HepG2 (cell line): ENCODE results near the gene GAL3ST1. TPM values are rescaled to one million over a fixed set of nuclear protein-coding genes. Genes with fewer than 3 reads are reported as not detected.

Source experiments
- AKNA ChIP-seq: sonication (generic); formaldehyde crosslinking; IDR thresholded peaks from 2 replicates; pipeline ENCODE4 v1.4.0; 2020; ENCODE audit warnings: missing genetic modification reagents, borderline replicate concordance
- BATF2 ChIP-seq: sonication (generic); formaldehyde crosslinking; IDR thresholded peaks from 2 replicates; pipeline ENCODE4 v1.8.0; 2022; ENCODE audit warnings: mild to moderate bottlenecking, missing genetic modification reagents, moderate library complexity
- GABPB1 ChIP-seq: IDR thresholded peaks from 2 replicates; pipeline ENCODE4 v1.6.1; 2016; ENCODE audit warnings: mild to moderate bottlenecking, missing genetic modification reagents, moderate library complexity, missing compliant biosample characterization
- KLF11 ChIP-seq: IDR thresholded peaks from 2 replicates; pipeline ENCODE4 v1.6.1; 2016; ENCODE audit warnings: missing compliant biosample characterization
- NCOR1 ChIP-seq: fragments of 200-600 bp; sonication (generic); IDR thresholded peaks from 2 replicates; pipeline ENCODE4 v1.7.0; 2017; ENCODE audit warnings: antibody characterized with exemption, low read length, borderline replicate concordance
- PITX1 ChIP-seq: sonication (generic); formaldehyde crosslinking; IDR thresholded peaks from 2 replicates; pipeline ENCODE4 v1.5.1; 2020; ENCODE audit warnings: mild to moderate bottlenecking, missing genetic modification reagents
- SPEN ChIP-seq: sonication (generic); formaldehyde crosslinking; IDR thresholded peaks from 2 replicates; pipeline ENCODE4 v1.5.1; 2020; ENCODE audit warnings: low read depth, mild to moderate bottlenecking, missing genetic modification reagents
- USF2 ChIP-seq, 2 experiments: sonication (generic) in 1 of 2; formaldehyde crosslinking in 1 of 2; IDR thresholded peaks; 2 replicates each; pipeline versions ENCODE4 v1.5.1 to v1.6.1; 2011 to 2020; ENCODE audit warnings: borderline replicate concordance in 1 of 2, low read depth in 1 of 2, low read length in 1 of 2, mild to moderate bottlenecking in 1 of 2, missing genetic modification reagents in 1 of 2, moderate library complexity in 1 of 2
- ZFX ChIP-seq: sonication (generic); formaldehyde crosslinking; IDR thresholded peaks from 2 replicates; pipeline ENCODE4 v1.4.0; 2020; ENCODE audit warnings: mild to moderate bottlenecking, low read depth, missing genetic modification reagents, moderate library complexity
- ZNF564 ChIP-seq: sonication (generic); formaldehyde crosslinking; IDR thresholded peaks from 2 replicates; pipeline ENCODE4 v1.8.1; 2023; ENCODE audit warnings: mild to moderate bottlenecking, missing genetic modification reagents
- ZNF672 ChIP-seq: sonication (generic); formaldehyde crosslinking; IDR thresholded peaks from 2 replicates; pipeline ENCODE4 v1.8.1; 2022; ENCODE audit warnings: missing genetic modification reagents
- ZNF737 ChIP-seq: sonication (generic); formaldehyde crosslinking; IDR thresholded peaks from 2 replicates; pipeline ENCODE4 v1.5.0; 2020; ENCODE audit warnings: missing genetic modification reagents, mild to moderate bottlenecking, borderline replicate concordance
- ZNF788 ChIP-seq: sonication (generic); formaldehyde crosslinking; IDR thresholded peaks from 2 replicates; pipeline ENCODE4 v1.5.0; 2020; ENCODE audit warnings: mild to moderate bottlenecking, missing genetic modification reagents, borderline replicate concordance
- ZSCAN21 ChIP-seq: sonication (generic); formaldehyde crosslinking; IDR thresholded peaks from 2 replicates; pipeline ENCODE4 v1.8.0; 2022; ENCODE audit warnings: mild to moderate bottlenecking, missing genetic modification reagents, moderate library complexity, borderline replicate concordance
- polyA plus RNA-seq, 8 experiments: library from polyadenylated mRNA; depleted of rRNA in 3 of 8; stranded (reverse) in 7 of 8; unstranded in 1 of 8; fragments of >200 nt; fragmentation: Illumina TruSeq in 4 of 8; extraction: Trizol in 4 of 8; gene quantifications; 2 replicates each; pipeline versions ENCODE4 v1.2.1 to v1.2.3, GENCODE V29; 2011 to 2016; ENCODE audit warnings: low read depth in 4 of 8, missing spikeins in 1 of 8, mixed read lengths in 1 of 8; ENCODE audit not compliant: insufficient read depth in 1 of 8
- total RNA-seq, 5 experiments: library from RNA; depleted of rRNA; stranded (reverse); fragments of >200 nt; fragmentation: Illumina TruSeq; extraction: Trizol; gene quantifications; 2 replicates each; pipeline ENCODE4 v1.2.3, GENCODE V29; 2016; ENCODE audit warnings: low read depth in 1 of 5
- TF ChIP-seq, protein P1 (sequence below): sonication (generic); formaldehyde crosslinking; IDR thresholded peaks from 2 replicates; pipeline ENCODE4 v1.4.0; 2020; ENCODE audit warnings: missing genetic modification reagents, borderline replicate concordance
- TF ChIP-seq, protein P2 (sequence below): sonication (generic); formaldehyde crosslinking; IDR thresholded peaks from 2 replicates; pipeline ENCODE4 v1.9.0; 2022; ENCODE audit warnings: missing genetic modification reagents, mild to moderate bottlenecking, borderline replicate concordance

GAL3ST1 gene
- total and polyA plus RNA-seq, 2 of the 13 experiments (the other 11 are each of a cell fraction or from before 2014, with no cell fraction given), result 4.4 to 14.7 TPM

DNA sequence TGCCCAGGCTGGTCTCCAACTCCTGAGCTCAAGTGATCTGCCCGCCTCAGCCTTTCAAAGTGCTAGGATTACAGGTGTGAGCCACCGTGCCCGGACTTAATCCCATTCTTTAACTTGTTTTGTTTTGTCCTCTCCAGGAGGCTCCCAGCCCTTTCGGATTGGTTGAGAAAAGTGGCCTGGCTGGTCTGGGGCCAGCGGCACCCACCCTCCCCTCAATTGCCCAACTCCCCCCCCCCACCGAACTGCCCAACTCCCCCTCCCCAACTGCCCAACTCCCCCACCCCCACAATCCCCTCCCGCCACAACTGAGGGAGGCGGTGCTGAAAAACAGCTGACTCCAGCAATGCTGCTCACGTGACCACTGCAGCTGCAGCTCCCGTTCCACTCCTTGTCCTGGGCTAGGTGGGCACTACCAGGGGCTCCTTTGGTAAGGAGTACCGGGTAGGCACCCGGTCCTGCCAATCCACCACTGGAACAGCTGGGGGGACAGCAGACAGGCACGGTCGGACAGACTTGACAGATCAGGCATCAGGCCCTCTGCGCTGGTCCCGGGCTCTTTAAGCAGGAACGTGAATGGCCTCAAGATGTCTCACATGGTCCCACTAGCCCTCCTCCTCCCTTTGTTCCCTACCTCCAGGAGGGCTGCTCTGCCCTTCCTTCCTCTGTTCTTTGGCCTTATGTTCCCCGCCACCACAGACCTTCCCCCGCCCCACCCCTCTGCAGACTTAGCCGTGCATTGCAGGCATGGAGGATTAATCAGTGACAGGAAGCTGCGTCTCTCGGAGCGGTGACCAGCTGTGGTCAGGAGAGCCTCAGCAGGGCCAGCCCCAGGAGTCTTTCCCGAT lies 32.2 kb upstream of the GAL3ST1 start, which contains the start of gene TCN2 (continued):
- TF ChIP-seq, protein P1, sequence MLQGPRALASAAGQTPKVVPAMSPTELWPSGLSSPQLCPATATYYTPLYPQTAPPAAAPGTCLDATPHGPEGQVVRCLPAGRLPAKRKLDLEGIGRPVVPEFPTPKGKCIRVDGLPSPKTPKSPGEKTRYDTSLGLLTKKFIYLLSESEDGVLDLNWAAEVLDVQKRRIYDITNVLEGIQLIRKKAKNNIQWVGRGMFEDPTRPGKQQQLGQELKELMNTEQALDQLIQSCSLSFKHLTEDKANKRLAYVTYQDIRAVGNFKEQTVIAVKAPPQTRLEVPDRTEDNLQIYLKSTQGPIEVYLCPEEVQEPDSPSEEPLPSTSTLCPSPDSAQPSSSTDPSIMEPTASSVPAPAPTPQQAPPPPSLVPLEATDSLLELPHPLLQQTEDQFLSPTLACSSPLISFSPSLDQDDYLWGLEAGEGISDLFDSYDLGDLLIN, result no peak
- TF ChIP-seq ZNF737 (no peak), BATF2 (no peak), ZFX (CRISPR knock-in tag) (peak; percentile 64), ZNF788 (CRISPR knock-in tag) (0 out of 2 replicates have a peak, but pooled peaks have one; percentile 18), PITX1 (CRISPR knock-in tag) (peak; percentile 71), GABPB1 (CRISPR knock-in tag) (peak; percentile 30; the same call in 1 of the 2 replicates), KLF11 (CRISPR knock-in tag) (no peak), ZNF564 (CRISPR knock-in tag) (no peak), AKNA (CRISPR knock-in tag) (no peak), USF2 (IDR thresholded peaks at IDR 0.05; ENCODE audit: low read depth, low read length) (peak; percentile 71), USF2 (CRISPR knock-in tag; IDR thresholded peaks at IDR 0.05; ENCODE audit: borderline replicate concordance) (peak; percentile 79; the same call in 1 of the 2 replicates), SPEN (CRISPR knock-in tag) (peak; percentile 5; the same call in 1 of the 2 replicates), ZSCAN21 (CRISPR knock-in tag) (peak; percentile 30; the same call in 1 of the 2 replicates), ZNF672 (no peak), NCOR1 (no peak)
- TF ChIP-seq, protein P2, sequence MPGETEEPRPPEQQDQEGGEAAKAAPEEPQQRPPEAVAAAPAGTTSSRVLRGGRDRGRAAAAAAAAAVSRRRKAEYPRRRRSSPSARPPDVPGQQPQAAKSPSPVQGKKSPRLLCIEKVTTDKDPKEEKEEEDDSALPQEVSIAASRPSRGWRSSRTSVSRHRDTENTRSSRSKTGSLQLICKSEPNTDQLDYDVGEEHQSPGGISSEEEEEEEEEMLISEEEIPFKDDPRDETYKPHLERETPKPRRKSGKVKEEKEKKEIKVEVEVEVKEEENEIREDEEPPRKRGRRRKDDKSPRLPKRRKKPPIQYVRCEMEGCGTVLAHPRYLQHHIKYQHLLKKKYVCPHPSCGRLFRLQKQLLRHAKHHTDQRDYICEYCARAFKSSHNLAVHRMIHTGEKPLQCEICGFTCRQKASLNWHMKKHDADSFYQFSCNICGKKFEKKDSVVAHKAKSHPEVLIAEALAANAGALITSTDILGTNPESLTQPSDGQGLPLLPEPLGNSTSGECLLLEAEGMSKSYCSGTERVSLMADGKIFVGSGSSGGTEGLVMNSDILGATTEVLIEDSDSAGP (CRISPR knock-in tag), result peak; percentile 75; the same call in 1 of the 2 replicates
